ENCODE results near the gene ZC3H12C.
"Not testable (repeated sequence)": the region's sequence is repeated elsewhere in the genome, so short reads cannot be mapped to it uniquely, and the experiment has no call there.

ZC3H12C gene

DNA sequence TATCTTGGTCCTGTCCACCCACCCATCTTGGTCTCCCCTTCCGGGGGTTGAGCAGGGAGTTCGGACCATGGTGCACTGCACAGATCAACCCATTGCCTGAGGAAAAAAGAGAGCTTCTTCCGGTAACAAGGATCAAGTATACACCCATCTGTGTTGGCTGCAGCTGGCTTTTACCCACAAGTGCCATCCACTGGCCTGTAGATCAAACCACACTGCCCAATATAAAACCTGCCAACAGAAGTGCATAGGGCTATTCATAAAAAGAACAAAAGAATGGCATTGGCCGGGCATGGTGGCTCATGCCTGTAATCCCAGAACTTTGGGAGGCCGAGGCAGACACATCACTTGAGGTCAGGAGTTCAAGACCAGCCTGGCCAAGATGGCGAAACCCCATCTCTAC is 94.5 kb downstream of the ZC3H12C start:
- ATAC-seq (ENCODE audit: low read depth) (no peak), DNase-seq (ENCODE audit: low spot score) (no peak)
- peaks cover 29% of the 10 kb centered on the region for H3K4me1 ChIP-seq (ENCODE audit: insufficient read depth, poor library complexity, severe bottlenecking)
- H3K9me3 ChIP-seq (ENCODE audit: severe bottlenecking) = no peaks in the 10 kb centered on the region
- no peaks in the 10 kb centered on the region for H3K27me3 ChIP-seq (ENCODE audit: insufficient read depth, poor library complexity, severe bottlenecking)
- no peak overlapping the region for H3K4me3 ChIP-seq (ENCODE audit: severe bottlenecking)
- TF ChIP-seq, protein P1, sequence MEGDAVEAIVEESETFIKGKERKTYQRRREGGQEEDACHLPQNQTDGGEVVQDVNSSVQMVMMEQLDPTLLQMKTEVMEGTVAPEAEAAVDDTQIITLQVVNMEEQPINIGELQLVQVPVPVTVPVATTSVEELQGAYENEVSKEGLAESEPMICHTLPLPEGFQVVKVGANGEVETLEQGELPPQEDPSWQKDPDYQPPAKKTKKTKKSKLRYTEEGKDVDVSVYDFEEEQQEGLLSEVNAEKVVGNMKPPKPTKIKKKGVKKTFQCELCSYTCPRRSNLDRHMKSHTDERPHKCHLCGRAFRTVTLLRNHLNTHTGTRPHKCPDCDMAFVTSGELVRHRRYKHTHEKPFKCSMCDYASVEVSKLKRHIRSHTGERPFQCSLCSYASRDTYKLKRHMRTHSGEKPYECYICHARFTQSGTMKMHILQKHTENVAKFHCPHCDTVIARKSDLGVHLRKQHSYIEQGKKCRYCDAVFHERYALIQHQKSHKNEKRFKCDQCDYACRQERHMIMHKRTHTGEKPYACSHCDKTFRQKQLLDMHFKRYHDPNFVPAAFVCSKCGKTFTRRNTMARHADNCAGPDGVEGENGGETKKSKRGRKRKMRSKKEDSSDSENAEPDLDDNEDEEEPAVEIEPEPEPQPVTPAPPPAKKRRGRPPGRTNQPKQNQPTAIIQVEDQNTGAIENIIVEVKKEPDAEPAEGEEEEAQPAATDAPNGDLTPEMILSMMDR (IDR thresholded peaks at IDR 0.05; ENCODE audit: poor library complexity, severe bottlenecking) = no peak
- no peaks in the 10 kb centered on the region for H3K36me3 ChIP-seq (ENCODE audit: low read depth)
- no peak overlapping the region for H3K27ac ChIP-seq (ENCODE audit: poor library complexity, severe bottlenecking)

DNA sequence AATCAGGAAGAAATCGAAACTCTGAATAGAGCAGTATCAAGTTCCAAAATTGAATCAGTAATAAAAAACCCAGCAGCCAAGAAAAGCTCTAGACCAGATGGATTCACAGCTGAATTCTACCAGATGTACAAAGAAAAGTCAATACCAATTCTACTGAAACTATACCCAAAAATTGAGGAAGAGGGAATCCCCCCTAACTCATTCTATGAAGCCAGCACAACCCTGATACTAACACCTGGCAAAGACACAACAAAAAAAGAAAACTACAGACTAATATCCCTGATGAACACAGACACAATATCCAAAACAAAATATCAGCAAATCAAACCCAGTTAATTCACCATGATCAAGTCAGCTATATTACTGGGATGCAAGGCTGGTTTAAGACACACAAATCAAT is 97.7 kb downstream of the ZC3H12C start:
- peaks cover 23% of the 10 kb centered on the region for H3K4me1 ChIP-seq (ENCODE audit: insufficient read depth, poor library complexity, severe bottlenecking)
- ATAC-seq (ENCODE audit: low read depth) (no peak), DNase-seq (ENCODE audit: low spot score) (no peak)
- no peaks in the 10 kb centered on the region for H3K9me3 ChIP-seq (ENCODE audit: severe bottlenecking)
- TF ChIP-seq, protein P1 (IDR thresholded peaks at IDR 0.05; ENCODE audit: poor library complexity, severe bottlenecking) = no peak
- H3K4me3 ChIP-seq (ENCODE audit: severe bottlenecking) = no peak overlapping the region
- H3K36me3 ChIP-seq (ENCODE audit: low read depth) = no peaks in the 10 kb centered on the region
- no peaks in the 10 kb centered on the region for H3K27me3 ChIP-seq (ENCODE audit: insufficient read depth, poor library complexity, severe bottlenecking)
- no peak overlapping the region for H3K27ac ChIP-seq (ENCODE audit: poor library complexity, severe bottlenecking)

DNA sequence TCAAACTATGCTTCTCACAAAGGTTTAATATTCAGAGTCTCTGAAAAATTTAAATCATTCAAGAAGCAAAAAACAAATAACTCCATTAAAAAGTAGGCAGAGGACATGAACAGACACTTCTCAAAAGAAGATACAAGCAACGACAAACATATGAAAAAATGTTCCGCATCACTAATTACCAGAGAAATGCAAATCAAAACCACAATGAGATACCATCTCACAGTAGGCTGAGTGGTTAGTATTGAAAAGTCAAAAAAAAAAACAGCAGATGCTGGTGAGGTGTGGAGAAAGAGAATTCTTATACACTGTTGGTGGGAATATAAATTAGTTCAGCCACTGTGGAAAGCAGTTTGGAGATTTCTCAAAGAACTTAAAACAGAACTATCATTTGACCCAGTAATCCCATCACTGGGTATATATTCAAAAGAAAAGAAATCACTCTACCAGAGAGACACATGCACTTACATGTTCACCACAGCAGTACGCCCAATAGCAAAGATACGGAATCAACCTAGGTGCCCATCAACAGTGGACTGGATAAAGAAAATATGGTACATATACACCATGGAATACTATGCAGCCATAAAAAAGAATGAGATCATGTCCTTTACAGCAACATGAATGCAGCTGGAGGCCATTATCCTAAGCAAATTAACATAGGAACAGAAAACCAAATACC is 99.6 kb downstream of the ZC3H12C start:
- H3K36me3 ChIP-seq (ENCODE audit: low read depth); ATAC-seq (ENCODE audit: low read depth); H3K9me3 ChIP-seq (ENCODE audit: severe bottlenecking); H3K27me3 ChIP-seq (ENCODE audit: insufficient read depth, poor library complexity, severe bottlenecking); DNase-seq (ENCODE audit: low spot score); H3K4me3 ChIP-seq (ENCODE audit: severe bottlenecking): not testable (repeated sequence)
- Histone ChIP-seq H3K4me1 (ENCODE audit: insufficient read depth, poor library complexity, severe bottlenecking) (peaks cover 39% of the 10 kb centered on the region), H3K27ac (ENCODE audit: poor library complexity, severe bottlenecking) (peak overlapping the region; percentile 94)

DNA sequence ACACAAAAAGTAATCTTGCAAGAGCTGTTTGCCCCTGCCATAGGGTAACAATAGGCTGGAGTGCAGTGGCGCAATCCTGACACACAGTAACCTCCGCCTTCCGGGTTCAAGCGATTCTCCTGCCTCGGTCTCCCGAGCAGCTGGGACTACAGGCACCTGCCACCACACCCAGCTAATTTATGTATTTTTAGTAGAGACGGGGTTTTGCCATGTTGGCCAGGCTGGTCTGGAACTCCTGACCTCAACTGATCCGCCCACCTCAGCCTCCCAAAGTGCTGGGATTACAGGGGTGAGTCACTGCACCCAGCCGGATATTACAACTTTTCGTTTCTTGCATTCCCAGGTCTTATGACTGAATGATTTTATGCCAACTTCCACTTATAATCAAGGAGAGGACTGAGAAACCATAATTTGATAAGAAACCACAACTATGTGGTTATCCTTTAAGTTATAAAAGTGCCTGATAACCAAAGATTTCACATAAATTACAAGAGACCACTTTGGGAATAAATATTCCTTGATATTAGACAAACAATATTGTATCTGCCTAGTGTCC is 101.1 kb downstream of the ZC3H12C start:
- H3K4me1 ChIP-seq (ENCODE audit: insufficient read depth, poor library complexity, severe bottlenecking) = peaks cover 50% of the 10 kb centered on the region
- TF ChIP-seq, protein P1 (IDR thresholded peaks at IDR 0.05; ENCODE audit: poor library complexity, severe bottlenecking) = peak; percentile 8
- peak overlapping the region; percentile 94 for H3K27ac ChIP-seq (ENCODE audit: poor library complexity, severe bottlenecking)
- DNase-seq (ENCODE audit: low spot score); H3K9me3 ChIP-seq (ENCODE audit: severe bottlenecking); H3K36me3 ChIP-seq (ENCODE audit: low read depth); H3K27me3 ChIP-seq (ENCODE audit: insufficient read depth, poor library complexity, severe bottlenecking); H3K4me3 ChIP-seq (ENCODE audit: severe bottlenecking): not testable (repeated sequence)
- ATAC-seq (ENCODE audit: low read depth) = peak; percentile 40

DNA sequence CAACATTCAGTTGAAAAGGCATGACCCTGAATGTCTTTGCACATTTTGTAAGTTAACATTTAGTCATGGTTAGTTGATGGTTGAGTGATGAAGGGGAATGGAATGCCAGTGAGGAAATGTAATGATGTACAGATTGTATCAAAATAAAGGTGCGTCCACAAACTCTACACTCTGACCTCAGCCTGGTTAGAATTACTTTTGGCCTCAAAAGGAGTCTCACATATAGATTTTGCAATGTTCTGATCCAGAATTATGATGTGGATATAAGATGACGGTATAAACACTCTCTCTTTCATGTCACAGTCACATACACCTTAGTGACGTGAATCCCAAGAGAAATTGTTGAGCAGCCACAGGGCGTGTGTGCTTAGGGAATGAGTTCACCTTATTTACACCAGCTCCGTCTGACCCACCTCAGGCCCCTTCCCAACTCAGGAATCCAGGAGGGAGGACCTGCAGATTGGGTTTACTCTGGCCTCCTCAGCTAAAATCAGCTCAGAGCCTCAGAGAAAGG is 103.1 kb downstream of the ZC3H12C start:
- DNase-seq (ENCODE audit: low spot score) (no peak), ATAC-seq (ENCODE audit: low read depth) (peak; percentile 80)
- H3K27me3 ChIP-seq (ENCODE audit: insufficient read depth, poor library complexity, severe bottlenecking) = no peaks in the 10 kb centered on the region
- H3K4me1 ChIP-seq (ENCODE audit: insufficient read depth, poor library complexity, severe bottlenecking) = peaks cover 66% of the 10 kb centered on the region
- no peaks in the 10 kb centered on the region for H3K36me3 ChIP-seq (ENCODE audit: low read depth)
- H3K4me3 ChIP-seq (ENCODE audit: severe bottlenecking) = no peak overlapping the region
- no peaks in the 10 kb centered on the region for H3K9me3 ChIP-seq (ENCODE audit: severe bottlenecking)
- TF ChIP-seq, protein P1 (IDR thresholded peaks at IDR 0.05; ENCODE audit: poor library complexity, severe bottlenecking) = no peak
- H3K27ac ChIP-seq (ENCODE audit: poor library complexity, severe bottlenecking) = peak overlapping the region; percentile 94

All from RWPE2 (cell line).